K562 (cell line): ENCODE measurements around the gene ATXN10. TPM values are rescaled to one million over a fixed set of nuclear protein-coding genes. Genes with fewer than 3 reads are reported as not detected.

Source experiments
- ATAC-seq: fragments of 200-7000 bp; cut with Tn5 transposase; 3 replicates; pipeline ENCODE4 v1.9.1; 2020; ENCODE audit warnings: moderate library complexity
- BruUV-seq: library from RNA; stranded (reverse); fragments of 400-500 nt; replicated peaks from 2 replicates; lab custom pipeline; 2021; lab: Mats Ljungman, UMichigan
- CTCF ChIA-PET: fragments of 300-600 bp; formaldehyde crosslinking; extraction: SDS; loops from one replicate; lab custom pipeline; 2021; ENCODE audit warnings: low intra/inter-chr PET ratio; lab: Yijun Ruan, JAX
- POLR2A ChIA-PET: fragments of 300-600, 350-650 bp; sonication (Branson Sonifier 250); formaldehyde crosslinking; extraction: SDS; loops from one replicate; lab custom pipeline; 2021; ENCODE audit warnings: antibody characterized with exemption, inconsistent platforms; lab: Yijun Ruan, JAX
- DNase-seq, 4 experiments: peaks; one replicate each; pipeline versions ENCODE4 v3.0.0 to v3.0.0-alpha.2; 2011 to 2018; ENCODE audit warnings: low spot score in 3 of 4, mixed read lengths in 3 of 4; ENCODE audit errors: extremely low read depth in 1 of 4
- FAIRE-seq: peaks from 2 replicates; lab custom pipeline; 2011; peaks lifted over from hg19 to GRCh38; lab: Jason Lieb, UNC
- H2AFZ ChIP-seq: 2 replicates; pipeline ENCODE4 v1.6.0; 2011; ENCODE audit warnings: low read depth, low read length, control low read depth, inconsistent platforms
- H3K27ac ChIP-seq: fragments of 200-600 bp; 3 replicates; pipeline ENCODE4 v1.8.0; 2011; ENCODE audit warnings: low read depth, mild to moderate bottlenecking, control low read depth, inconsistent platforms, low read length, moderate library complexity, mixed read lengths; ENCODE audit errors: extremely low read depth
- H3K27me3 ChIP-seq, 2 experiments: fragments of 300-600 bp in 1 of 2; 2 replicates in 1 of 2; 3 replicates in 1 of 2; pipeline versions ENCODE4 v1.6.0 to v1.8.0; 2011; ENCODE audit warnings: inconsistent platforms in 2 of 2, low read length in 2 of 2, mild to moderate bottlenecking in 1 of 2, mixed read lengths in 1 of 2, moderate library complexity in 1 of 2; ENCODE audit not compliant: control insufficient read depth in 2 of 2, insufficient read depth in 2 of 2
- H3K36me3 ChIP-seq: fragments of 300-600 bp; 3 replicates; pipeline ENCODE4 v1.8.0; 2011; ENCODE audit warnings: mild to moderate bottlenecking, low read length, inconsistent platforms; ENCODE audit not compliant: control insufficient read depth, insufficient read depth
- H3K4me1 ChIP-seq, 2 experiments: fragments of 200-600 bp in 1 of 2; replicated peaks in 1 of 2; 2 replicates in 1 of 2; 3 replicates in 1 of 2; pipeline versions ENCODE4 v1.5.1 to v1.8.0; 2011; ENCODE audit warnings: inconsistent platforms in 2 of 2, low read length in 2 of 2, mild to moderate bottlenecking in 1 of 2, mixed read lengths in 1 of 2, moderate library complexity in 1 of 2; ENCODE audit not compliant: control insufficient read depth in 2 of 2, insufficient read depth in 2 of 2
- H3K4me2 ChIP-seq: 2 replicates; pipeline ENCODE4 v1.6.1; 2011; ENCODE audit warnings: low read length, control low read depth, inconsistent platforms, mixed read lengths; ENCODE audit not compliant: insufficient read depth
- H3K4me3 ChIP-seq: fragments of 200-600 bp; sonication (generic), shearing (Covaris generic); 2 replicates; pipeline ENCODE4 v1.5.1; 2016; ENCODE audit warnings: control low read depth, inconsistent platforms
- H3K79me2 ChIP-seq: fragments of 200-600 bp; 3 replicates; pipeline ENCODE4 v1.8.0; 2011; ENCODE audit warnings: low read length, inconsistent platforms; ENCODE audit not compliant: control insufficient read depth, insufficient read depth
- H3K9ac ChIP-seq, 2 experiments: 2 replicates each; pipeline versions ENCODE4 v1.6.0 to v1.6.1; 2011; ENCODE audit warnings: low read depth in 2 of 2, low read length in 2 of 2, control low read depth in 1 of 2, inconsistent platforms in 1 of 2, mild to moderate bottlenecking in 1 of 2, mixed read lengths in 1 of 2; ENCODE audit not compliant: insufficient read depth in 1 of 2
- H3K9me1 ChIP-seq: one replicate; pipeline ENCODE4 v1.6.0; 2011; ENCODE audit warnings: inconsistent platforms, mild to moderate bottlenecking, low read length, moderate library complexity; ENCODE audit not compliant: control insufficient read depth, insufficient read depth
- H3K9me3 ChIP-seq: replicated peaks from 2 replicates; pipeline ENCODE4 v1.5.1; 2011; ENCODE audit warnings: low read depth, low read length, inconsistent platforms; ENCODE audit not compliant: control insufficient read depth, insufficient read depth
- H4K20me1 ChIP-seq: replicated peaks from 2 replicates; pipeline ENCODE4 v1.6.1; 2011; ENCODE audit warnings: low read length, inconsistent platforms, mixed read lengths; ENCODE audit not compliant: control insufficient read depth, insufficient read depth
- DNMT1 ChIP-seq: fragments of 450-650 bp; IDR thresholded peaks from 2 replicates; pipeline ENCODE4 v1.6.1; 2016; ENCODE audit warnings: antibody characterized with exemption, mild to moderate bottlenecking
- FOXJ2 ChIP-seq: fragments of 200-800 bp; sonication (Bioruptor generic); IDR thresholded peaks from 2 replicates; pipeline ENCODE4 v1.6.1; 2016; ENCODE audit warnings: missing genetic modification characterization, missing compliant biosample characterization
- RFX1 ChIP-seq: fragments of 450-650 bp; IDR thresholded peaks from 2 replicates; pipeline ENCODE4 v1.6.1; 2016; ENCODE audit warnings: mild to moderate bottlenecking, moderate library complexity
- XRCC3 ChIP-seq: fragments of 450-650 bp; IDR thresholded peaks from 2 replicates; pipeline ENCODE4 v1.6.1; 2017; ENCODE audit warnings: mild to moderate bottlenecking, moderate library complexity
- ZNF263 ChIP-seq: sonication (generic); formaldehyde crosslinking; IDR thresholded peaks from 2 replicates; pipeline ENCODE4 v1.8.0; 2022; ENCODE audit warnings: mild to moderate bottlenecking, missing genetic modification reagents, borderline replicate concordance
- WGBS: fragments of 100-300 bp; shearing (Covaris generic); methylation state at CpG from one replicate; pipeline ENCODE4 v1.1.6; 2016; ENCODE audit warnings: low coverage, mixed read lengths; ENCODE audit not compliant: insufficient coverage; ENCODE audit errors: missing lambda C conversion rate; 5-methylcytosine and 5-hydroxymethylcytosine counted together
- in situ Hi-C: fragments of 300-500 bp; cut with MboI; formaldehyde crosslinking; loops from 4 replicates; pipeline ENCODE4 v1.15.0; 2018; ENCODE audit warnings: inconsistent platforms, mixed read lengths
- intact Hi-C: fragments of 100-400 bp; cut with micrococcal nuclease; formaldehyde crosslinking; loops from 2 replicates; pipeline ENCODE4 v1.14.2; 2022
- polyA plus RNA-seq, 8 experiments: library from polyadenylated mRNA; depleted of rRNA in 4 of 8; stranded (reverse) in 5 of 8; unstranded in 3 of 8; fragments of >200 nt; fragmentation: Nextera tagmentation in 2 of 8; fragmentation: Illumina TruSeq in 1 of 8; extraction: Ambion mirVana in 2 of 8; extraction: Trizol in 1 of 8; gene quantifications; 2 replicates each; pipeline versions ENCODE4 v1.2.1 to v1.2.3, GENCODE V29; 2011 to 2014; ENCODE audit warnings: inconsistent platforms in 1 of 8, missing spikeins in 1 of 8
- total RNA-seq, 7 experiments: library from RNA; depleted of rRNA in 6 of 7; stranded (reverse); fragments of >200 nt in 6 of 7; fragmentation: Illumina TruSeq in 2 of 7; extraction: Trizol in 2 of 7; gene quantifications; 2 replicates each; pipeline versions ENCODE4 v1.2.1 to v1.2.3, GENCODE V29; 2011 to 2021; ENCODE audit warnings: low replicate concordance in 1 of 7
- TF ChIP-seq, protein P1 (sequence below): sonication (generic); formaldehyde crosslinking; IDR thresholded peaks from 2 replicates; pipeline ENCODE4 v1.8.0; 2023; ENCODE audit warnings: missing genetic modification reagents, mild to moderate bottlenecking, borderline replicate concordance

Gene ATXN10
- total and polyA plus RNA-seq, 9 of the 15 experiments (the other 6 are each of a cell fraction or from before 2014, with no cell fraction given) = 11.5 to 190 (median 33.6) TPM

- Histone ChIP-seq H2AFZ (no peak overlapping the region), H3K9ac (no peak overlapping the region), H3K27ac (no peak overlapping the region)
- no peak for FAIRE-seq
- ChIA-PET CTCF (no interaction called here), POLR2A (interaction anchor here (0.7 kb wide), 1 partner anchor 413 kb away, joined by 3 read pairs; no protein-coding TSS in a partner anchor)
- TF ChIP-seq DNMT1 = no peak
- no peak for TF ChIP-seq ZNF263
- TF ChIP-seq XRCC3 = no peak
- TF ChIP-seq, all 486 proteins: peak for 0
- H3K27me3 ChIP-seq = peaks cover 9 to 52% of the 10 kb centered on the region in 2 experiments
- H3K9me1 ChIP-seq = no peaks in the 10 kb centered on the region
- no peak overlapping the region for H3K4me3 ChIP-seq
- ATAC-seq (no peak), DNase-seq (no peak)
- in situ Hi-C loops = no loop called here
- no peak overlapping the region for H3K4me2 ChIP-seq
- WGBS = 4% methylated on average over 12 of the region's 18 CpGs
- no peaks in the 10 kb centered on the region for H3K36me3 ChIP-seq
- intact Hi-C loops = no loop called here
- peaks cover 0 to 6% of the 10 kb centered on the region in 2 experiments; a peak in 2 of 5 replicates for H3K4me1 ChIP-seq
- no peaks in the 10 kb centered on the region for H3K79me2 ChIP-seq
- no peaks in the 10 kb centered on the region for H3K9me3 ChIP-seq
- BruUV-seq = no TSS peak
- H4K20me1 ChIP-seq = no peaks in the 10 kb centered on the region; the same call in 1 of the 2 replicates
Measured at GRCh38 chr22:45877651-45878050, 206.0 kb downstream of the ATXN10 start.

DNA sequence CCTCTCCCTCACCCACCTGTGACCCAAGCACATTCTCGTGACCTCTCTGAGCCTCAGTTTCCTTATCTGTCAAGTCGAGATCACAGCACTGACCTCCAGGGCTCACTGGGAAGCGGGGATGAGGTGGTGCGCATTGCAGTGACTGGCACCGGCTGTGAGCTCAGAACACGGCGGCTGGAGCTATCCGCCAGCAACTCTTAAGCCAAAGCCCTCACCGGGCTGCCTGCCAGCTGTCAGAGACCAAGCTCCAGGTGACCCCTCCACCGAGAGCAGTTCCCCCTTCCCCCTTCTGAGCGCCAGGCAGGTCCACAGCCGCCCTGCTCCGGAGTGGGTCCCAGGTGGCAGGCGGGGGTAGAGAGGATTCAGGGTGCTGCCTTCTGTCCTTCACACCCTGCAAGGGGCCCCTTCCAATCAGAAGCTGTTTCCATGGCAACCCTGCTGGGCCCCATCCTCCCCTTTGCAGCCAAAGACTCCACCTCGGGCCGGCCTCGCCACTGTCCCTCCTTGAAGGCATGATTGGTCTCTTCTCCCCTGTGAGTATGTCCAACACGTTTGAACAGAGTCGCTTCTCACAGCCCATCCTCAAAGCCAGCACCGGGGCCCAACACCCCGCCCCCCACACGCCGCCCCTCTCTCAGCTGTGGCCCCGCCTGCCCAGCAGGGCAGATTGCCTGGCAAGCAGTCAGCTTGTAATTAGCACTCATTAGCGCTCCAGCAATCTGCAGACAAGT lies 206.6 kb downstream of the ATXN10 start:
- no peak for ATAC-seq
- FAIRE-seq = no peak
- no peak overlapping the region for H2AFZ ChIP-seq
- no peak overlapping the region for H3K4me2 ChIP-seq
- ChIA-PET CTCF (no interaction called here), POLR2A (no interaction called here)
- no peaks in the 10 kb centered on the region for H3K9me3 ChIP-seq
- peaks cover 9 to 57% of the 10 kb centered on the region in 2 experiments for H3K27me3 ChIP-seq
- no peak overlapping the region for H3K9ac ChIP-seq
- intact Hi-C loops = no loop called here
- no peak overlapping the region for H3K4me3 ChIP-seq
- no peaks in the 10 kb centered on the region for H3K79me2 ChIP-seq
- no peaks in the 10 kb centered on the region for H3K36me3 ChIP-seq
- in situ Hi-C loops = no loop called here
- DNase-seq = no peak
- no TSS peak for BruUV-seq
- H3K4me1 ChIP-seq = peaks cover 0 to 11% of the 10 kb centered on the region in 2 experiments; a peak in 2 of 5 replicates
- no peaks in the 10 kb centered on the region for H3K9me1 ChIP-seq
- no peak overlapping the region for H3K27ac ChIP-seq
- WGBS = 15% methylated on average over 18 of the region's 25 CpGs
- no peaks in the 10 kb centered on the region; the same call in 1 of the 2 replicates for H4K20me1 ChIP-seq
- peak; percentile 73 for TF ChIP-seq RFX1
- TF ChIP-seq, protein P1, sequence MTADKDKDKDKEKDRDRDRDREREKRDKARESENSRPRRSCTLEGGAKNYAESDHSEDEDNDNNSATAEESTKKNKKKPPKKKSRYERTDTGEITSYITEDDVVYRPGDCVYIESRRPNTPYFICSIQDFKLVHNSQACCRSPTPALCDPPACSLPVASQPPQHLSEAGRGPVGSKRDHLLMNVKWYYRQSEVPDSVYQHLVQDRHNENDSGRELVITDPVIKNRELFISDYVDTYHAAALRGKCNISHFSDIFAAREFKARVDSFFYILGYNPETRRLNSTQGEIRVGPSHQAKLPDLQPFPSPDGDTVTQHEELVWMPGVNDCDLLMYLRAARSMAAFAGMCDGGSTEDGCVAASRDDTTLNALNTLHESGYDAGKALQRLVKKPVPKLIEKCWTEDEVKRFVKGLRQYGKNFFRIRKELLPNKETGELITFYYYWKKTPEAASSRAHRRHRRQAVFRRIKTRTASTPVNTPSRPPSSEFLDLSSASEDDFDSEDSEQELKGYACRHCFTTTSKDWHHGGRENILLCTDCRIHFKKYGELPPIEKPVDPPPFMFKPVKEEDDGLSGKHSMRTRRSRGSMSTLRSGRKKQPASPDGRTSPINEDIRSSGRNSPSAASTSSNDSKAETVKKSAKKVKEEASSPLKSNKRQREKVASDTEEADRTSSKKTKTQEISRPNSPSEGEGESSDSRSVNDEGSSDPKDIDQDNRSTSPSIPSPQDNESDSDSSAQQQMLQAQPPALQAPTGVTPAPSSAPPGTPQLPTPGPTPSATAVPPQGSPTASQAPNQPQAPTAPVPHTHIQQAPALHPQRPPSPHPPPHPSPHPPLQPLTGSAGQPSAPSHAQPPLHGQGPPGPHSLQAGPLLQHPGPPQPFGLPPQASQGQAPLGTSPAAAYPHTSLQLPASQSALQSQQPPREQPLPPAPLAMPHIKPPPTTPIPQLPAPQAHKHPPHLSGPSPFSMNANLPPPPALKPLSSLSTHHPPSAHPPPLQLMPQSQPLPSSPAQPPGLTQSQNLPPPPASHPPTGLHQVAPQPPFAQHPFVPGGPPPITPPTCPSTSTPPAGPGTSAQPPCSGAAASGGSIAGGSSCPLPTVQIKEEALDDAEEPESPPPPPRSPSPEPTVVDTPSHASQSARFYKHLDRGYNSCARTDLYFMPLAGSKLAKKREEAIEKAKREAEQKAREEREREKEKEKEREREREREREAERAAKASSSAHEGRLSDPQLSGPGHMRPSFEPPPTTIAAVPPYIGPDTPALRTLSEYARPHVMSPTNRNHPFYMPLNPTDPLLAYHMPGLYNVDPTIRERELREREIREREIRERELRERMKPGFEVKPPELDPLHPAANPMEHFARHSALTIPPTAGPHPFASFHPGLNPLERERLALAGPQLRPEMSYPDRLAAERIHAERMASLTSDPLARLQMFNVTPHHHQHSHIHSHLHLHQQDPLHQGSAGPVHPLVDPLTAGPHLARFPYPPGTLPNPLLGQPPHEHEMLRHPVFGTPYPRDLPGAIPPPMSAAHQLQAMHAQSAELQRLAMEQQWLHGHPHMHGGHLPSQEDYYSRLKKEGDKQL (CRISPR knock-in tag) = no peak
- TF ChIP-seq FOXJ2 = no peak
